H9 (cell line): Measurements from ENCODE around the gene SWAP70. TPM values are rescaled to one million over a fixed set of nuclear protein-coding genes. Genes with fewer than 3 reads are reported as not detected.

Experiments
- DNase-seq: peaks from one replicate; pipeline ENCODE4 v3.0.0-alpha.2; 2017
- H2AFZ ChIP-seq: one replicate; pipeline ENCODE4 v1.6.1; 2013; ENCODE audit warnings: mild to moderate bottlenecking, low read length, control low read depth, moderate library complexity
- H2AK5ac ChIP-seq: 2 replicates; pipeline ENCODE4 v1.6.1; 2013; ENCODE audit warnings: low read length, control low read depth, mixed read lengths; ENCODE audit not compliant: insufficient read length
- H2BK120ac ChIP-seq: one replicate; pipeline ENCODE4 v1.6.1; 2013; ENCODE audit warnings: low read depth, mild to moderate bottlenecking, low read length, control low read depth, inconsistent platforms; ENCODE audit not compliant: poor library complexity, severe bottlenecking
- H2BK12ac ChIP-seq: 2 replicates; pipeline ENCODE4 v1.6.1; 2013; ENCODE audit warnings: low read length, control low read depth, mixed read lengths, low read depth; ENCODE audit not compliant: insufficient read length
- H2BK15ac ChIP-seq: 2 replicates; pipeline ENCODE4 v1.6.1; 2013; ENCODE audit warnings: low read depth, low read length, control low read depth
- H2BK20ac ChIP-seq: one replicate; pipeline ENCODE4 v1.6.1; 2013; ENCODE audit warnings: low read depth, mild to moderate bottlenecking, low read length, control low read depth, inconsistent platforms; ENCODE audit not compliant: poor library complexity, severe bottlenecking
- H2BK5ac ChIP-seq: 2 replicates; pipeline ENCODE4 v1.6.1; 2013; ENCODE audit warnings: low read length, control low read depth, mixed read lengths; ENCODE audit not compliant: insufficient read length
- H3K14ac ChIP-seq: 2 replicates; pipeline ENCODE4 v1.6.1; 2013; ENCODE audit warnings: low read length, control low read depth; ENCODE audit not compliant: insufficient read depth
- H3K18ac ChIP-seq: 2 replicates; pipeline ENCODE4 v1.6.1; 2013; ENCODE audit warnings: low read depth, mild to moderate bottlenecking, mixed read lengths, low read length, control low read depth; ENCODE audit not compliant: insufficient read length
- H3K23ac ChIP-seq: 2 replicates; pipeline ENCODE4 v1.6.1; 2013; ENCODE audit warnings: low read length, control low read depth, mixed read lengths, low read depth; ENCODE audit not compliant: insufficient read length
- H3K23me2 ChIP-seq: 2 replicates; pipeline ENCODE4 v1.6.1; 2013; ENCODE audit warnings: low read depth, mild to moderate bottlenecking, mixed read lengths, low read length, control low read depth; ENCODE audit not compliant: insufficient read length, poor library complexity, severe bottlenecking
- H3K27ac ChIP-seq: 2 replicates; pipeline ENCODE4 v1.5.1; 2013; ENCODE audit warnings: low read length, control low read depth, mixed read lengths, low read depth; ENCODE audit not compliant: insufficient read length
- H3K27me3 ChIP-seq: 2 replicates; pipeline ENCODE4 v1.6.1; 2013; ENCODE audit warnings: low read length, control low read depth, inconsistent platforms; ENCODE audit not compliant: insufficient read depth
- H3K4ac ChIP-seq: 2 replicates; pipeline ENCODE4 v1.6.1; 2013; ENCODE audit warnings: low read depth, mild to moderate bottlenecking, control low read depth, inconsistent platforms, low read length, moderate library complexity
- H3K4me1 ChIP-seq: 2 replicates; pipeline ENCODE4 v1.6.1; 2013; ENCODE audit warnings: low read length, control low read depth, inconsistent platforms; ENCODE audit not compliant: insufficient read depth
- H3K4me2 ChIP-seq: 2 replicates; pipeline ENCODE4 v1.6.1; 2013; ENCODE audit warnings: low read length, control low read depth, mixed read lengths; ENCODE audit not compliant: insufficient read length, insufficient read depth
- H3K56ac ChIP-seq: 2 replicates; pipeline ENCODE4 v1.6.1; 2013; ENCODE audit warnings: low read depth, mild to moderate bottlenecking, mixed read lengths, low read length, control low read depth; ENCODE audit not compliant: insufficient read length
- H3K79me1 ChIP-seq: 2 replicates; pipeline ENCODE4 v1.6.1; 2013; ENCODE audit warnings: low read depth, mild to moderate bottlenecking, moderate library complexity, low read length, control low read depth, inconsistent platforms; ENCODE audit not compliant: insufficient read depth, poor library complexity, severe bottlenecking
- H3K79me2 ChIP-seq: 2 replicates; pipeline ENCODE4 v1.6.1; 2013; ENCODE audit warnings: low read length, control low read depth, inconsistent platforms; ENCODE audit not compliant: insufficient read depth
- H3K9ac ChIP-seq: 2 replicates; pipeline ENCODE4 v1.6.1; 2013; ENCODE audit warnings: low read length, control low read depth, mixed read lengths; ENCODE audit not compliant: insufficient read length; ENCODE audit errors: extremely low read depth
- H3K9me3 ChIP-seq: one replicate; pipeline ENCODE4 v1.6.1; 2013; ENCODE audit warnings: low read depth, low read length, inconsistent platforms; ENCODE audit not compliant: control insufficient read depth
- H3T11ph ChIP-seq: one replicate; pipeline ENCODE4 v1.6.1; 2013; ENCODE audit warnings: mild to moderate bottlenecking, low read length, control low read depth, inconsistent platforms
- H4K20me1 ChIP-seq: one replicate; pipeline ENCODE4 v1.6.1; 2013; ENCODE audit not compliant: control insufficient read depth, insufficient read length, insufficient read depth
- H4K5ac ChIP-seq: 2 replicates; pipeline ENCODE4 v1.6.1; 2013; ENCODE audit warnings: low read depth, mild to moderate bottlenecking, mixed read lengths, low read length, control low read depth; ENCODE audit not compliant: insufficient read length
- H4K8ac ChIP-seq: replicated peaks from 2 replicates; pipeline ENCODE4 v1.6.1; 2013; ENCODE audit warnings: low read length, control low read depth, mixed read lengths, low read depth; ENCODE audit not compliant: insufficient read length
- H4K91ac ChIP-seq: 2 replicates; pipeline ENCODE4 v1.6.1; 2013; ENCODE audit warnings: low read depth, mild to moderate bottlenecking, moderate library complexity, mixed read lengths, low read length, control low read depth; ENCODE audit not compliant: insufficient read length
- H3K27ac Mint-ChIP-seq, 3 experiments: 2 replicates in 2 of 3; 3 replicates in 1 of 3; pipeline ENCODE4 v1.8.0; 2020 to 2021; ENCODE audit warnings: mixed read lengths in 3 of 3, mild to moderate bottlenecking in 1 of 3, moderate library complexity in 1 of 3
- H3K27me3 Mint-ChIP-seq: 2 replicates; pipeline ENCODE4 v1.8.0; 2021; ENCODE audit warnings: low read depth, mild to moderate bottlenecking, moderate library complexity, mixed read lengths
- H3K36me3 Mint-ChIP-seq, 3 experiments: 2 replicates in 2 of 3; 3 replicates in 1 of 3; pipeline ENCODE4 v1.8.0; 2020 to 2021; ENCODE audit warnings: low read depth in 3 of 3, mixed read lengths in 3 of 3; ENCODE audit not compliant: insufficient read depth in 1 of 3
- H3K4me1 Mint-ChIP-seq, 2 experiments: 2 replicates each; pipeline ENCODE4 v1.8.0; 2020; ENCODE audit warnings: mixed read lengths in 2 of 2
- H3K4me3 Mint-ChIP-seq, 2 experiments: 2 replicates in 1 of 2; 3 replicates in 1 of 2; pipeline ENCODE4 v1.8.0; 2020 to 2021; ENCODE audit warnings: mild to moderate bottlenecking in 2 of 2, mixed read lengths in 2 of 2, moderate library complexity in 1 of 2
- H3K9me3 Mint-ChIP-seq, 2 experiments: 2 replicates in 1 of 2; 3 replicates in 1 of 2; pipeline ENCODE4 v1.8.0; 2020; ENCODE audit warnings: mild to moderate bottlenecking in 2 of 2, mixed read lengths in 2 of 2, moderate library complexity in 1 of 2
- WGBS: extraction: QIAGEN DNeasy Blood & Tissue Kit; methylation state at CpG from one replicate; pipeline ENCODE4 v1.1.7; 2013; ENCODE audit warnings: missing lambda C conversion rate, low lambda C conversion rate, mixed read lengths; ENCODE audit not compliant: insufficient read length; ENCODE audit errors: extremely low coverage; 5-methylcytosine and 5-hydroxymethylcytosine counted together
- total RNA-seq: library from RNA; stranded (reverse); gene quantifications from 2 replicates; pipeline ENCODE4 v1.2.1, GENCODE V29; 2021
- TF ChIP-seq, protein P1 (sequence below): fragments of 200-600 bp; sonication (generic); conservative IDR thresholded peaks from 3 replicates; pipeline ENCODE4 v1.8.0; 2021; ENCODE audit warnings: antibody characterized with exemption, mild to moderate bottlenecking

Gene SWAP70
- total RNA-seq, 1 experiment from 2014 or later = 34.4 TPM

GRCh38 chr11:9714272-9714940, 50.5 kb downstream of the SWAP70 start:
- no peak overlapping the region for H3K4ac ChIP-seq
- no peaks in the 10 kb centered on the region for H3K79me2 ChIP-seq
- no peak overlapping the region for H4K91ac ChIP-seq
- no peak overlapping the region for H2AFZ ChIP-seq
- no peak overlapping the region for H2BK5ac ChIP-seq
- no peaks in the 10 kb centered on the region for H4K20me1 ChIP-seq
- no peak overlapping the region for H3K23ac ChIP-seq
- no peak overlapping the region for H2BK15ac ChIP-seq
- no peak overlapping the region for H3T11ph ChIP-seq
- H3K23me2 ChIP-seq = no peaks in the 10 kb centered on the region
- peak overlapping the region in 1 of 3 experiments; percentile 6; a peak in 1 of 7 replicates for H3K27ac Mint-ChIP-seq
- H3K4me1 Mint-ChIP-seq = peaks cover 26 to 29% of the 10 kb centered on the region in 2 experiments
- no peak overlapping the region for H4K5ac ChIP-seq
- no peaks in the 10 kb centered on the region for H3K79me1 ChIP-seq
- no peak overlapping the region for H3K4me3 Mint-ChIP-seq
- no peak overlapping the region for H3K14ac ChIP-seq
- H2BK120ac ChIP-seq = no peak overlapping the region
- no peak overlapping the region for H3K18ac ChIP-seq
- H3K9me3 ChIP-seq = peaks cover 9% of the 10 kb centered on the region
- TF ChIP-seq, protein P1, sequence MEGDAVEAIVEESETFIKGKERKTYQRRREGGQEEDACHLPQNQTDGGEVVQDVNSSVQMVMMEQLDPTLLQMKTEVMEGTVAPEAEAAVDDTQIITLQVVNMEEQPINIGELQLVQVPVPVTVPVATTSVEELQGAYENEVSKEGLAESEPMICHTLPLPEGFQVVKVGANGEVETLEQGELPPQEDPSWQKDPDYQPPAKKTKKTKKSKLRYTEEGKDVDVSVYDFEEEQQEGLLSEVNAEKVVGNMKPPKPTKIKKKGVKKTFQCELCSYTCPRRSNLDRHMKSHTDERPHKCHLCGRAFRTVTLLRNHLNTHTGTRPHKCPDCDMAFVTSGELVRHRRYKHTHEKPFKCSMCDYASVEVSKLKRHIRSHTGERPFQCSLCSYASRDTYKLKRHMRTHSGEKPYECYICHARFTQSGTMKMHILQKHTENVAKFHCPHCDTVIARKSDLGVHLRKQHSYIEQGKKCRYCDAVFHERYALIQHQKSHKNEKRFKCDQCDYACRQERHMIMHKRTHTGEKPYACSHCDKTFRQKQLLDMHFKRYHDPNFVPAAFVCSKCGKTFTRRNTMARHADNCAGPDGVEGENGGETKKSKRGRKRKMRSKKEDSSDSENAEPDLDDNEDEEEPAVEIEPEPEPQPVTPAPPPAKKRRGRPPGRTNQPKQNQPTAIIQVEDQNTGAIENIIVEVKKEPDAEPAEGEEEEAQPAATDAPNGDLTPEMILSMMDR = no peak
- no peak overlapping the region for H3K56ac ChIP-seq
- H3K27me3 Mint-ChIP-seq = no peaks in the 10 kb centered on the region
- WGBS = no CpG with 5 or more reads among the region's 5 CpGs
- peaks cover 3% of the 10 kb centered on the region in 2 experiments; a peak in 4 of 5 replicates for H3K9me3 Mint-ChIP-seq
- H3K4me1 ChIP-seq = peaks cover 7% of the 10 kb centered on the region; the same call in 1 of the 2 replicates
- no peak overlapping the region for H2BK12ac ChIP-seq
- no peak overlapping the region for H3K9ac ChIP-seq
- no peak for DNase-seq
- H2BK20ac ChIP-seq = no peak overlapping the region
- H2AK5ac ChIP-seq = no peak overlapping the region
- H3K4me2 ChIP-seq = no peak overlapping the region
- H4K8ac ChIP-seq = no peak overlapping the region
- H3K27ac ChIP-seq = no peak overlapping the region
- peaks cover 19 to 33% (median 31%) of the 10 kb centered on the region in 3 experiments; a peak in 6 of 7 replicates for H3K36me3 Mint-ChIP-seq
- H3K27me3 ChIP-seq = no peaks in the 10 kb centered on the region
